GM23338 (cell line): ENCODE measurements around the gene CYSTM1. TPM values are rescaled to one million over a fixed set of nuclear protein-coding genes. Genes with fewer than 3 reads are reported as not detected.
A peak's percentile ranks its signal among the peaks of the same experiment; 100 is the strongest.

ENCODE experiments used
- ATAC-seq: fragments of 200-7000 bp; cut with Tn5 transposase; 3 replicates; pipeline ENCODE4 v1.9.1; 2020
- DNase-seq: peaks from one replicate; pipeline ENCODE4 v3.0.0-alpha.2; 2015; ENCODE audit warnings: low spot score
- H2AFZ ChIP-seq: fragments of 200-600 bp; sonication (generic); 2 replicates; pipeline ENCODE4 v1.8.0; 2016; ENCODE audit warnings: antibody characterized with exemption, mild to moderate bottlenecking, moderate library complexity
- H3F3A ChIP-seq: fragments of 200-600 bp; sonication (generic); replicated peaks from 2 replicates; pipeline ENCODE4 v1.8.0; 2017; ENCODE audit warnings: antibody characterized with exemption, mixed run types, low read depth
- H3K27ac ChIP-seq: fragments of 200-600 bp; sonication (generic); 2 replicates; pipeline ENCODE4 v1.6.1; 2016; ENCODE audit warnings: low read depth
- H3K27me3 ChIP-seq: fragments of 200-600 bp; sonication (generic); 2 replicates; pipeline ENCODE4 v1.8.0; 2016; ENCODE audit warnings: mild to moderate bottlenecking, mixed run types, moderate library complexity; ENCODE audit not compliant: insufficient read depth
- H3K36me3 ChIP-seq: fragments of 200-600 bp; sonication (generic); 2 replicates; pipeline ENCODE4 v1.8.0; 2016; ENCODE audit warnings: mild to moderate bottlenecking; ENCODE audit not compliant: insufficient read depth
- H3K4me1 ChIP-seq: fragments of 200-600 bp; sonication (generic); 2 replicates; pipeline ENCODE4 v1.8.0; 2016; ENCODE audit warnings: mild to moderate bottlenecking, moderate library complexity; ENCODE audit not compliant: insufficient read depth
- H3K4me2 ChIP-seq: fragments of 200-600 bp; sonication (generic); 2 replicates; pipeline ENCODE4 v1.7.1; 2017; ENCODE audit warnings: mixed run types
- H3K4me3 ChIP-seq: fragments of 200-600 bp; sonication (generic); 2 replicates; pipeline ENCODE4 v1.6.1; 2016; ENCODE audit warnings: mixed run types
- H3K79me2 ChIP-seq: fragments of 200-600 bp; sonication (generic); replicated peaks from 2 replicates; pipeline ENCODE4 v1.8.0; 2017; ENCODE audit warnings: mild to moderate bottlenecking; ENCODE audit not compliant: insufficient read depth
- H3K9me2 ChIP-seq: fragments of 200-600 bp; sonication (generic); 2 replicates; pipeline ENCODE4 v1.8.0; 2017; ENCODE audit not compliant: insufficient read depth
- H4K20me1 ChIP-seq: fragments of 200-600 bp; sonication (generic); replicated peaks from 2 replicates; pipeline ENCODE4 v1.8.0; 2017; ENCODE audit warnings: mild to moderate bottlenecking; ENCODE audit not compliant: insufficient read depth
- H3K27ac Mint-ChIP-seq: 2 replicates; pipeline ENCODE4 v1.8.0; 2020; ENCODE audit warnings: inconsistent platforms, mild to moderate bottlenecking, moderate library complexity, mixed read lengths
- H3K27me3 Mint-ChIP-seq: 3 replicates; pipeline ENCODE4 v1.8.0; 2022; ENCODE audit warnings: low read depth, mild to moderate bottlenecking, moderate library complexity, mixed read lengths, inconsistent platforms; ENCODE audit not compliant: insufficient read depth, poor library complexity
- H3K36me3 Mint-ChIP-seq: 3 replicates; pipeline ENCODE4 v1.8.0; 2021; ENCODE audit warnings: low read depth, mild to moderate bottlenecking, inconsistent platforms, moderate library complexity, mixed read lengths
- H3K4me1 Mint-ChIP-seq: 3 replicates; pipeline ENCODE4 v1.8.0; 2020; ENCODE audit warnings: mild to moderate bottlenecking, inconsistent platforms, mixed read lengths
- H3K4me3 Mint-ChIP-seq: 3 replicates; pipeline ENCODE4 v1.8.0; 2021; ENCODE audit warnings: moderate library complexity, mild to moderate bottlenecking, inconsistent platforms, mixed read lengths
- H3K9me3 Mint-ChIP-seq: 3 replicates; pipeline ENCODE4 v1.8.0; 2020; ENCODE audit warnings: moderate library complexity, mild to moderate bottlenecking, inconsistent platforms, mixed read lengths
- EZH2phosphoT487 ChIP-seq: fragments of 200-600 bp; sonication (generic); IDR thresholded peaks from one replicate; pipeline ENCODE4 v1.8.1; 2018; ENCODE audit warnings: antibody characterized with exemption; ENCODE audit not compliant: unreplicated experiment
- JUNB ChIP-seq: IDR thresholded peaks from one replicate; pipeline ENCODE4 v1.6.1; 2016; ENCODE audit warnings: antibody characterized with exemption; ENCODE audit not compliant: unreplicated experiment
- POLR2AphosphoS5 ChIP-seq: IDR thresholded peaks from 2 replicates; pipeline ENCODE4 v1.6.1; 2016; ENCODE audit warnings: antibody characterized with exemption, low read depth
- STAT1 ChIP-seq: IDR thresholded peaks from one replicate; pipeline ENCODE4 v1.6.1; 2016; ENCODE audit warnings: antibody characterized with exemption; ENCODE audit not compliant: unreplicated experiment
- ZNF114 ChIP-seq: fragments of 250-450 bp; sonication (Bioruptor Pico); IDR thresholded peaks from 2 replicates; pipeline ENCODE4 v1.5.0; 2020; ENCODE audit warnings: mild to moderate bottlenecking, moderate library complexity
- ZNF331 ChIP-seq: fragments of 250-450 bp; sonication (Bioruptor Pico); IDR thresholded peaks from 2 replicates; pipeline ENCODE4 v1.5.0; 2020; ENCODE audit warnings: low read depth, mild to moderate bottlenecking, moderate library complexity
- polyA plus RNA-seq: library from polyadenylated mRNA; unstranded; fragments of >200 nt; fragmentation: Nextera tagmentation; extraction: Ambion mirVana; gene quantifications from 2 replicates; pipeline ENCODE4 v1.2.1, GENCODE V29; 2016
- total RNA-seq: library from RNA; depleted of rRNA; stranded (reverse); fragments of >200 nt; shearing (Covaris generic); gene quantifications from 2 replicates; pipeline ENCODE4 v1.2.3, GENCODE V29; 2014
- TF ChIP-seq, protein P1 (sequence below), 2 experiments: fragments of 200-600 bp in 1 of 2; sonication (generic) in 1 of 2; conservative IDR thresholded peaks; 2 replicates each; pipeline versions ENCODE4 v1.5.1 to v1.6.1; 2016 to 2017; ENCODE audit warnings: antibody characterized with exemption in 2 of 2, low read depth in 2 of 2, mild to moderate bottlenecking in 2 of 2, moderate library complexity in 1 of 2
- TF ChIP-seq, protein P2 (sequence below): IDR thresholded peaks from one replicate; pipeline ENCODE4 v1.6.1; 2018; ENCODE audit warnings: antibody characterized with exemption; ENCODE audit not compliant: unreplicated experiment
- TF ChIP-seq, protein P3 (sequence below): fragments of 250-450 bp; sonication (Bioruptor Pico); IDR thresholded peaks from 2 replicates; pipeline ENCODE4 v1.5.0; 2020; ENCODE audit warnings: mild to moderate bottlenecking, moderate library complexity
- TF ChIP-seq, protein P4 (sequence below): IDR thresholded peaks from 2 replicates; pipeline ENCODE4 v1.6.1; 2016; ENCODE audit warnings: antibody characterized with exemption

The CYSTM1 gene
- total and polyA plus RNA-seq, 2 experiments from 2014 or later = 14.4 to 46.0 TPM

DNA sequence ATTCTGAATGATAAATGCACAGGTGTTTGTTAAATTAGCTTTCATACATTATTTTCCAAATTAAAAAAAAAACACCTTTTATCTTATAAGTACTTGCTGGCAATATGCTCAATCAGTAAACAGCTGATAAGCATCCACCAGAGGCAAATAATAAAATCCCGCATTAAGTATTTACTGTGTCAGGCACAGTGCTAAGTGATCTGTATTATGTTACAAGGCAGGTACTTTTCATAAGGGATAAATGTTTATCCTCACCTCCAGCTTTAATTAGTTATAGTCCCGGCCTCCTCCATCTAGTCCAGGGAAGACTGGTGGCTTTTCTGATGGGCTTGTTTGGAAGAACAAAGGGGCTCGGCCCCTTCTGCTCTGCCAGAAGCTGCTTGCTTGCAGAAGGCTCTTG lies 87.9 kb downstream of the CYSTM1 start:
- Histone ChIP-seq H3K79me2 (peaks cover 51% of the 10 kb centered on the region), H3K9me2 (no peaks in the 10 kb centered on the region), H2AFZ (no peak overlapping the region), H4K20me1 (peaks cover 14% of the 10 kb centered on the region; the same call in 1 of the 2 replicates), H3K4me1 (peaks cover 16% of the 10 kb centered on the region), H3K4me3 (no peak overlapping the region), H3F3A (no peaks in the 10 kb centered on the region), H3K4me2 (no peak overlapping the region), H3K36me3 (no peaks in the 10 kb centered on the region), H3K27ac (no peak overlapping the region), H3K27me3 (no peaks in the 10 kb centered on the region)
- ATAC-seq (no peak), DNase-seq (no peak)
- no peak overlapping the region for H3K4me3 Mint-ChIP-seq
- TF ChIP-seq JUNB = no peak
- TF ChIP-seq ZNF114 (CRISPR knock-in tag) = no peak
- H3K9me3 Mint-ChIP-seq = no peaks in the 10 kb centered on the region; the same call in 2 of the 3 replicates
- peaks cover 24% of the 10 kb centered on the region for H3K36me3 Mint-ChIP-seq
- no peaks in the 10 kb centered on the region for H3K27me3 Mint-ChIP-seq
- H3K4me1 Mint-ChIP-seq = peaks cover 35% of the 10 kb centered on the region
- no peak overlapping the region for H3K27ac Mint-ChIP-seq

DNA sequence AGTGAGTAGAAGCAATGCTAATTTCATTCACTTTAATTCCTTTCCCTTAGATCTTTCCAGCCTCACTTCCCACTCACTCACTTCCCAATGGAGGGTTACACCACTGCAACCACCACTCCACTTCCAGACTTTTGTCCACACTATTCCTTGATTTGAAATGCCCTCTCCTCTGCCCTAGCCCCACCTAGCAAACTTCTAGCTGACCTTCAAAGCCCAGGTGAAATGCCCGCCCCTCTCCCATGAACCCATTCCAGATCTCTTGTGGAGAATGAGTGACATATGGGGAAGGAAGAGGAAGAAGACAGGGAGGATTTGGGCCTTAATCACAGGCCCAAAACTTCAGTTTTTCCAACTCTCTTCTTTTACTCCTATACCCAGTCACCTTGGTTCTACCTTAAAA lies 90.9 kb downstream of the CYSTM1 start:
- ATAC-seq = no peak
- Histone ChIP-seq H3K79me2 (peaks cover 40% of the 10 kb centered on the region), H3K4me1 (0 out of 2 replicates have a peak, but pooled peaks cover 9% of the 10 kb centered on the region), H3K4me2 (no peak overlapping the region), H3F3A (no peaks in the 10 kb centered on the region), H4K20me1 (peaks cover 12% of the 10 kb centered on the region; the same call in 1 of the 2 replicates), H3K4me3 (no peak overlapping the region), H3K27ac (no peak overlapping the region), H3K27me3 (no peaks in the 10 kb centered on the region), H3K9me2 (no peaks in the 10 kb centered on the region), H2AFZ (no peak overlapping the region), H3K36me3 (no peaks in the 10 kb centered on the region)
- Mint-ChIP-seq H3K27me3 (peaks cover 2% of the 10 kb centered on the region), H3K27ac (0 out of 2 replicates have a peak overlapping the region, but pooled peaks have one; percentile 26), H3K36me3 (0 out of 3 replicates have a peak, but pooled peaks cover 3% of the 10 kb centered on the region), H3K9me3 (no peaks in the 10 kb centered on the region), H3K4me3 (no peak overlapping the region), H3K4me1 (peaks cover 25% of the 10 kb centered on the region)
- no peak for DNase-seq
- TF ChIP-seq, protein P1, sequence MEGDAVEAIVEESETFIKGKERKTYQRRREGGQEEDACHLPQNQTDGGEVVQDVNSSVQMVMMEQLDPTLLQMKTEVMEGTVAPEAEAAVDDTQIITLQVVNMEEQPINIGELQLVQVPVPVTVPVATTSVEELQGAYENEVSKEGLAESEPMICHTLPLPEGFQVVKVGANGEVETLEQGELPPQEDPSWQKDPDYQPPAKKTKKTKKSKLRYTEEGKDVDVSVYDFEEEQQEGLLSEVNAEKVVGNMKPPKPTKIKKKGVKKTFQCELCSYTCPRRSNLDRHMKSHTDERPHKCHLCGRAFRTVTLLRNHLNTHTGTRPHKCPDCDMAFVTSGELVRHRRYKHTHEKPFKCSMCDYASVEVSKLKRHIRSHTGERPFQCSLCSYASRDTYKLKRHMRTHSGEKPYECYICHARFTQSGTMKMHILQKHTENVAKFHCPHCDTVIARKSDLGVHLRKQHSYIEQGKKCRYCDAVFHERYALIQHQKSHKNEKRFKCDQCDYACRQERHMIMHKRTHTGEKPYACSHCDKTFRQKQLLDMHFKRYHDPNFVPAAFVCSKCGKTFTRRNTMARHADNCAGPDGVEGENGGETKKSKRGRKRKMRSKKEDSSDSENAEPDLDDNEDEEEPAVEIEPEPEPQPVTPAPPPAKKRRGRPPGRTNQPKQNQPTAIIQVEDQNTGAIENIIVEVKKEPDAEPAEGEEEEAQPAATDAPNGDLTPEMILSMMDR (conservative IDR thresholded peaks at IDR 0.05; ENCODE audit: low read depth in 2 of 2) = no peak
- TF ChIP-seq POLR2AphosphoS5 (no peak), ZNF331 (CRISPR knock-in tag) (no peak), EZH2phosphoT487 (no peak), STAT1 (no peak)
- TF ChIP-seq, protein P2, sequence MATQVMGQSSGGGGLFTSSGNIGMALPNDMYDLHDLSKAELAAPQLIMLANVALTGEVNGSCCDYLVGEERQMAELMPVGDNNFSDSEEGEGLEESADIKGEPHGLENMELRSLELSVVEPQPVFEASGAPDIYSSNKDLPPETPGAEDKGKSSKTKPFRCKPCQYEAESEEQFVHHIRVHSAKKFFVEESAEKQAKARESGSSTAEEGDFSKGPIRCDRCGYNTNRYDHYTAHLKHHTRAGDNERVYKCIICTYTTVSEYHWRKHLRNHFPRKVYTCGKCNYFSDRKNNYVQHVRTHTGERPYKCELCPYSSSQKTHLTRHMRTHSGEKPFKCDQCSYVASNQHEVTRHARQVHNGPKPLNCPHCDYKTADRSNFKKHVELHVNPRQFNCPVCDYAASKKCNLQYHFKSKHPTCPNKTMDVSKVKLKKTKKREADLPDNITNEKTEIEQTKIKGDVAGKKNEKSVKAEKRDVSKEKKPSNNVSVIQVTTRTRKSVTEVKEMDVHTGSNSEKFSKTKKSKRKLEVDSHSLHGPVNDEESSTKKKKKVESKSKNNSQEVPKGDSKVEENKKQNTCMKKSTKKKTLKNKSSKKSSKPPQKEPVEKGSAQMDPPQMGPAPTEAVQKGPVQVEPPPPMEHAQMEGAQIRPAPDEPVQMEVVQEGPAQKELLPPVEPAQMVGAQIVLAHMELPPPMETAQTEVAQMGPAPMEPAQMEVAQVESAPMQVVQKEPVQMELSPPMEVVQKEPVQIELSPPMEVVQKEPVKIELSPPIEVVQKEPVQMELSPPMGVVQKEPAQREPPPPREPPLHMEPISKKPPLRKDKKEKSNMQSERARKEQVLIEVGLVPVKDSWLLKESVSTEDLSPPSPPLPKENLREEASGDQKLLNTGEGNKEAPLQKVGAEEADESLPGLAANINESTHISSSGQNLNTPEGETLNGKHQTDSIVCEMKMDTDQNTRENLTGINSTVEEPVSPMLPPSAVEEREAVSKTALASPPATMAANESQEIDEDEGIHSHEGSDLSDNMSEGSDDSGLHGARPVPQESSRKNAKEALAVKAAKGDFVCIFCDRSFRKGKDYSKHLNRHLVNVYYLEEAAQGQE = no peak
- TF ChIP-seq, protein P3, sequence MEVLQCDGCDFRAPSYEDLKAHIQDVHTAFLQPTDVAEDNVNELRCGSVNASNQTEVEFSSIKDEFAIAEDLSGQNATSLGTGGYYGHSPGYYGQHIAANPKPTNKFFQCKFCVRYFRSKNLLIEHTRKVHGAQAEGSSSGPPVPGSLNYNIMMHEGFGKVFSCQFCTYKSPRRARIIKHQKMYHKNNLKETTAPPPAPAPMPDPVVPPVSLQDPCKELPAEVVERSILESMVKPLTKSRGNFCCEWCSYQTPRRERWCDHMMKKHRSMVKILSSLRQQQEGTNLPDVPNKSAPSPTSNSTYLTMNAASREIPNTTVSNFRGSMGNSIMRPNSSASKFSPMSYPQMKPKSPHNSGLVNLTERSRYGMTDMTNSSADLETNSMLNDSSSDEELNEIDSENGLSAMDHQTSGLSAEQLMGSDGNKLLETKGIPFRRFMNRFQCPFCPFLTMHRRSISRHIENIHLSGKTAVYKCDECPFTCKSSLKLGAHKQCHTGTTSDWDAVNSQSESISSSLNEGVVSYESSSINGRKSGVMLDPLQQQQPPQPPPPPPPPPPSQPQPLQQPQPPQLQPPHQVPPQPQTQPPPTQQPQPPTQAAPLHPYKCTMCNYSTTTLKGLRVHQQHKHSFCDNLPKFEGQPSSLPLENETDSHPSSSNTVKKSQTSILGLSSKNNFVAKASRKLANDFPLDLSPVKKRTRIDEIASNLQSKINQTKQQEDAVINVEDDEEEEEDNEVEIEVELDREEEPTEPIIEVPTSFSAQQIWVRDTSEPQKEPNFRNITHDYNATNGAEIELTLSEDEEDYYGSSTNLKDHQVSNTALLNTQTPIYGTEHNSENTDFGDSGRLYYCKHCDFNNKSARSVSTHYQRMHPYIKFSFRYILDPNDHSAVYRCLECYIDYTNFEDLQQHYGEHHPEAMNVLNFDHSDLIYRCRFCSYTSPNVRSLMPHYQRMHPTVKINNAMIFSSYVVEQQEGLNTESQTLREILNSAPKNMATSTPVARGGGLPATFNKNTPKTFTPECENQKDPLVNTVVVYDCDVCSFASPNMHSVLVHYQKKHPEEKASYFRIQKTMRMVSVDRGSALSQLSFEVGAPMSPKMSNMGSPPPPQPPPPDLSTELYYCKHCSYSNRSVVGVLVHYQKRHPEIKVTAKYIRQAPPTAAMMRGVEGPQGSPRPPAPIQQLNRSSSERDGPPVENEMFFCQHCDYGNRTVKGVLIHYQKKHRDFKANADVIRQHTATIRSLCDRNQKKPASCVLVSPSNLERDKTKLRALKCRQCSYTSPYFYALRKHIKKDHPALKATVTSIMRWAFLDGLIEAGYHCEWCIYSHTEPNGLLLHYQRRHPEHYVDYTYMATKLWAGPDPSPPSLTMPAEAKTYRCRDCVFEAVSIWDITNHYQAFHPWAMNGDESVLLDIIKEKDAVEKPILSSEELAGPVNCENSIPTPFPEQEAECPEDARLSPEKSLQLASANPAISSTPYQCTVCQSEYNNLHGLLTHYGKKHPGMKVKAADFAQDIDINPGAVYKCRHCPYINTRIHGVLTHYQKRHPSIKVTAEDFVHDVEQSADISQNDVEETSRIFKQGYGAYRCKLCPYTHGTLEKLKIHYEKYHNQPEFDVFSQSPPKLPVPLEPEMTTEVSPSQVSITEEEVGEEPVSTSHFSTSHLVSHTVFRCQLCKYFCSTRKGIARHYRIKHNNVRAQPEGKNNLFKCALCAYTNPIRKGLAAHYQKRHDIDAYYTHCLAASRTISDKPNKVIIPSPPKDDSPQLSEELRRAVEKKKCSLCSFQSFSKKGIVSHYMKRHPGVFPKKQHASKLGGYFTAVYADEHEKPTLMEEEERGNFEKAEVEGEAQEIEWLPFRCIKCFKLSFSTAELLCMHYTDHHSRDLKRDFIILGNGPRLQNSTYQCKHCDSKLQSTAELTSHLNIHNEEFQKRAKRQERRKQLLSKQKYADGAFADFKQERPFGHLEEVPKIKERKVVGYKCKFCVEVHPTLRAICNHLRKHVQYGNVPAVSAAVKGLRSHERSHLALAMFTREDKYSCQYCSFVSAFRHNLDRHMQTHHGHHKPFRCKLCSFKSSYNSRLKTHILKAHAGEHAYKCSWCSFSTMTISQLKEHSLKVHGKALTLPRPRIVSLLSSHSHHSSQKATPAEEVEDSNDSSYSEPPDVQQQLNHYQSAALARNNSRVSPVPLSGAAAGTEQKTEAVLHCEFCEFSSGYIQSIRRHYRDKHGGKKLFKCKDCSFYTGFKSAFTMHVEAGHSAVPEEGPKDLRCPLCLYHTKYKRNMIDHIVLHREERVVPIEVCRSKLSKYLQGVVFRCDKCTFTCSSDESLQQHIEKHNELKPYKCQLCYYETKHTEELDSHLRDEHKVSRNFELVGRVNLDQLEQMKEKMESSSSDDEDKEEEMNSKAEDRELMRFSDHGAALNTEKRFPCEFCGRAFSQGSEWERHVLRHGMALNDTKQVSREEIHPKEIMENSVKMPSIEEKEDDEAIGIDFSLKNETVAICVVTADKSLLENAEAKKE (CRISPR knock-in tag) = no peak
- TF ChIP-seq, protein P4, sequence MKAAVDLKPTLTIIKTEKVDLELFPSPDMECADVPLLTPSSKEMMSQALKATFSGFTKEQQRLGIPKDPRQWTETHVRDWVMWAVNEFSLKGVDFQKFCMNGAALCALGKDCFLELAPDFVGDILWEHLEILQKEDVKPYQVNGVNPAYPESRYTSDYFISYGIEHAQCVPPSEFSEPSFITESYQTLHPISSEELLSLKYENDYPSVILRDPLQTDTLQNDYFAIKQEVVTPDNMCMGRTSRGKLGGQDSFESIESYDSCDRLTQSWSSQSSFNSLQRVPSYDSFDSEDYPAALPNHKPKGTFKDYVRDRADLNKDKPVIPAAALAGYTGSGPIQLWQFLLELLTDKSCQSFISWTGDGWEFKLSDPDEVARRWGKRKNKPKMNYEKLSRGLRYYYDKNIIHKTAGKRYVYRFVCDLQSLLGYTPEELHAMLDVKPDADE = no peak
